ENCODE measurements around the gene GPR62.

Gene GPR62

DNA sequence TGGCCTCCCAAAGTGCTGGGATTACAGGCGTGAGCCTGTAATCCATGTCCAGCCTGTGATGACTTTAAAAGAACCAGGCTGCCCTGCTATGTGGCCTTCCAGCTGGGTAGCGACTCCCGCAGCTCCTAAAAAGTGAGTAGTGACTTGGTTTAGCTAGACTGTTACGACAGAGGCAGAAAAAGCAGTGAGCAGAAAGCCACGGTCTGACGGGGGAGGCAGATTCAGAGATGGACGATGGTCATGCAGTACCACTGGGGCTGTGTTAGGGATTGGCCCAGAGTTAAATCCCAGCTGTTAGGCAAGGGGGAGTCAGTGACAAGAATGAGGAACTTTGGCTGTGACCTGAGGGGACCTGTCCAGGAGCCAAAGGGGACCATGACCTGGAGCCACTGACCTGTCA lies 43.6 kb downstream of the GPR62 start:
- DNase-seq (ENCODE audit: low spot score): no peak
- ChIA-PET CTCF (interaction anchor here (0.8 kb wide), 1 partner anchor 54 kb away, joined by 3 read pairs; no protein-coding TSS in a partner anchor), POLR2A (ENCODE audit: low non-redundant PET) (no interaction called here)
- peak overlapping the region; percentile 64 for H3K27ac ChIP-seq
- TF ChIP-seq, protein P1, sequence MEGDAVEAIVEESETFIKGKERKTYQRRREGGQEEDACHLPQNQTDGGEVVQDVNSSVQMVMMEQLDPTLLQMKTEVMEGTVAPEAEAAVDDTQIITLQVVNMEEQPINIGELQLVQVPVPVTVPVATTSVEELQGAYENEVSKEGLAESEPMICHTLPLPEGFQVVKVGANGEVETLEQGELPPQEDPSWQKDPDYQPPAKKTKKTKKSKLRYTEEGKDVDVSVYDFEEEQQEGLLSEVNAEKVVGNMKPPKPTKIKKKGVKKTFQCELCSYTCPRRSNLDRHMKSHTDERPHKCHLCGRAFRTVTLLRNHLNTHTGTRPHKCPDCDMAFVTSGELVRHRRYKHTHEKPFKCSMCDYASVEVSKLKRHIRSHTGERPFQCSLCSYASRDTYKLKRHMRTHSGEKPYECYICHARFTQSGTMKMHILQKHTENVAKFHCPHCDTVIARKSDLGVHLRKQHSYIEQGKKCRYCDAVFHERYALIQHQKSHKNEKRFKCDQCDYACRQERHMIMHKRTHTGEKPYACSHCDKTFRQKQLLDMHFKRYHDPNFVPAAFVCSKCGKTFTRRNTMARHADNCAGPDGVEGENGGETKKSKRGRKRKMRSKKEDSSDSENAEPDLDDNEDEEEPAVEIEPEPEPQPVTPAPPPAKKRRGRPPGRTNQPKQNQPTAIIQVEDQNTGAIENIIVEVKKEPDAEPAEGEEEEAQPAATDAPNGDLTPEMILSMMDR (conservative IDR thresholded peaks at IDR 0.05; ENCODE audit: low read depth): no peak

DNA sequence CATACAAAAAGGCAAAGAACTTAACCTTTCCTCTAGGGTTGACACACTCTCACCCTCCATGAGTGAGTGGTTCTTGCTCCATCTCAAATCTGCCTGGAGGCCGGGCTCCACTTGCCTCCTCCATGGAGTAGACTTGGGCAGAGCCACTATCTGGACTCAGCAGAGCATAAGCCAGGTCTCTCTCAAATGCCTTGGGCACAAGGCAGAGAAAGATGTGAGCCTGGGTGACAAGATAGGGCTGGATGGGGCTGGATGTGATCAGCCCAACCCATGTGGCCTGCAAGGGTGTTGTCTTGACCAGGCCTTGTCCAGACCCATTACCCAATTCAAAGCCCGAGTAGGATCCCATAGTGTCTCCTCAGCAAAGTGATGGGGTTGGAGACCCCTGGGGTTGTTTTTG lies 44.7 kb downstream of the GPR62 start:
- ChIA-PET CTCF (interaction anchor here (0.6 kb wide), 1 partner anchor 43 kb away, joined by 3 read pairs; no protein-coding TSS in a partner anchor), POLR2A (ENCODE audit: low non-redundant PET) (no interaction called here)
- no peak for DNase-seq (ENCODE audit: low spot score)
- TF ChIP-seq, protein P1 (conservative IDR thresholded peaks at IDR 0.05; ENCODE audit: low read depth): no peak
- peak overlapping the region; percentile 16; the same call in 1 of the 2 replicates for H3K27ac ChIP-seq

DNA sequence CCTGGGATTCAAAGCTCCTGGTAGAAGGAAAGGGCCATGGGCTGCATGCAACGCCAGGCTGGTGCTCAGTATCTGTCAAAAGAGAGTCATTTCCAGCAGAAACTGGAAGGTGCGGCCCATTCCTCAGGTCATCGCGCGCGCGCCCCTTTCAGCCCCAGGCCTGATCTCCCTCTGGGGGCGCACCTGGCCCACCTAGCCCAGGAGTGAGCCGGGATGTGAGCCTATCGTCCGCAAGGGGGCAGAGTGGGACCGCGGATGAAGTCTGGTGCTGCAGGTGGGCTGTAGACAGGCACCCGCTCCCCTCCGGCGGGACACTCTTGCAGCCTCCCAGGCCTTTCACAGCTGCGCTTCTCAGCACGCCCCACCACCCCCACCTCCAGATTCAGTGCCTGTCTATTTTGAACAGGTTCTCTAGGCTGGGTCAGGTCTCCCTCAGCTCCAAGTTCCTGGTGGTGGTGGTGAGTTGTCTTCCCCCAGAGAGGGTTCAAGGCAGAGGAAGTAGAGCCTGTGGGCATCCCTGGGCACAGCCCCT lies 46.3 kb downstream of the GPR62 start:
- DNase-seq (ENCODE audit: low spot score): peak; percentile 81
- ChIA-PET CTCF (interaction anchor here (0.6 to 1.9 kb wide), 22 partner anchors 13 to 514 kb away, joined by 3 to 12 read pairs (median 3); partner anchors contain the start of gene DUSP7), POLR2A (ENCODE audit: low non-redundant PET) (no interaction called here)
- H3K27ac ChIP-seq: peak overlapping the region; percentile 58
- TF ChIP-seq, protein P1 (conservative IDR thresholded peaks at IDR 0.05; ENCODE audit: low read depth): peak; percentile 95

DNA sequence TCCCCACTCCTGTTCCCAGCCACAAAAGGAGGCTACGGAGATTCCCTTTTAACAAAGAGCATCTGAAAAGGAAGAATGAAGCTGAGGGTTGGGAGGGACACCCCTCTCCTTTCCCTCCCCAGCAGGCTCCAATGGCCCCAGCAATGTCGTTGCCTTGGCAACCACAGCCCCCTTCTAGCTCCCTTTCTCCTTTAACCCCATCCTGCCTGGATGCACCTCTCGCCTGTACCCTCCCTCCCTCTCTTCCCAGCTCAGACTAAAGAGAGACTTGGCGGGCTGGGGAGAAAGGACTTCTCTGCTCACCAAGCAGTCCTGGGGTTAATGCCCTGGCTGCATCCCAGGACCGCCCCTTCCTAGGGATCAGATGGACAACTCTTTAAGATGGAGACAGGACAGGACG lies 47.6 kb downstream of the GPR62 start:
- ChIA-PET POLR2A (ENCODE audit: low non-redundant PET) (no interaction called here), CTCF (interaction anchor here (0.7 to 1.2 kb wide), 2 partner anchors 20 to 38 kb away, joined by 3 read pairs; no protein-coding TSS in a partner anchor)
- peak overlapping the region; percentile 58 for H3K27ac ChIP-seq
- TF ChIP-seq, protein P1 (conservative IDR thresholded peaks at IDR 0.05; ENCODE audit: low read depth): no peak
- no peak for DNase-seq (ENCODE audit: low spot score)

DNA sequence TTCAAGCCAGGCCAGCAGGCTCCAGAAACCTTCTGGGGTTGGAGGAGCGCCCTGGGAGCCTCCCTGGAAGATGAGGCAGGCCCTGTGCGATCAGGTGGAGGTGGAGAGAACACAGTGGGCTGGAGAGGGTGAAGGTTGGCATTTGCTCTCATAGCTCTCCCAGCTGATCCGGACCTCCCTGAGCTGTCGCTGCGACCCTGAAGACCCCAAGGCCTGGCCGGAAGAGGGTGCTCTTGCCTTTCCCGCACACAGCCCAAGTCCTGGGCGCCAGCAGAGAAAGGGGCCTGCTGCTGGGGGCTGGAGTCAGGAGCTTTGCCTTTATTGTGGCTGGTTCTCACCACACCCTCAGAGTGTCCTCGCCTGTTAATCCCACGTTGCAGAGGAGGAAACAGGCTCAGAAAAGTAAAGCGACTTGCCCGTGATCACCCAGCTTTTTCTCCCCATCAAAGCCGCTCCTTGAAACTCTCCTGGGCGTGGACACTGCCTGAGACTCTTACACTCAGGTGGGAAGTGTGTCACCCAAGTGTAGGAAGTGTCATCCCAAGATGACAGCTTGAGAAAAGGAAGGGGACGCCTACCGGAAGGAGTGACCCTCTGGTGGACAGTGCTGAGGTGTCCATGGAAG lies 49.1 kb downstream of the GPR62 start:
- TF ChIP-seq, protein P1 (conservative IDR thresholded peaks at IDR 0.05; ENCODE audit: low read depth): peak; percentile 37
- DNase-seq (ENCODE audit: low spot score): no peak
- ChIA-PET CTCF (no interaction called here), POLR2A (ENCODE audit: low non-redundant PET) (no interaction called here)
- peak overlapping the region; percentile 58 for H3K27ac ChIP-seq

DNA sequence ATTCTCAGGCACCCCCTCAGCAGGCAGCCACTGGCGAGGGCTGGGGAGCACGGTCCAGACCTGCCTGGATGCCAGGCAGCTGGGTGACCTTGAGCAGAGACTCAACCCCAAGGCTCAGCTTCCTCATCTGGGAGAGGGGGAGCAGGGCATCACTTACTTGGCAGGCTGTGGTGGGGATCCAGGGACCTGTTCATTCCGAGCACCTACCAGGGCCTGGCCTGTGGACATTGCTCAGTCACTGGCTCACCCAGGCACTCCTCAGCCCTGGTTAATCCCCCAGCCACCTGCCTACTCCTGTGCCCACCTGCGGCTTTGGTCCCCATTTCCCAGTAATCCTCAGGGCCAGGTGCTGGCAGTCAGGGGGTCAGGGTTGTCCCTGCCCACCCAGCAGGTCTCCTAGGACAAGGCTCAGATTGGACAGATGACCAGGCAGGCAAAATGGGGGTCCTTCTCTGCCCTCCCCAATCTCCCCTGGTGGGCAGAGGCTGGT lies 49.8 kb downstream of the GPR62 start:
- ChIA-PET CTCF (interaction anchor here (1.0 kb wide), 1 partner anchor 49 kb away, joined by 4 read pairs; no protein-coding TSS in a partner anchor), POLR2A (ENCODE audit: low non-redundant PET) (no interaction called here)
- TF ChIP-seq, protein P1 (conservative IDR thresholded peaks at IDR 0.05; ENCODE audit: low read depth): no peak
- no peak for DNase-seq (ENCODE audit: low spot score)
- H3K27ac ChIP-seq: peak overlapping the region; percentile 58

Data from RWPE1 (cell line).